NCI-H1105 (cell line): Measurements from ENCODE around the gene CBX6.

Source experiments
- DNase-seq: peaks from one replicate; lab custom pipeline; 2025; lab: John Stamatoyannopoulos, UW

CBX6 gene

GRCh38 chr22:38819387-38819940 lies 52.6 kb downstream of the CBX6 start:
- DNase-seq = no peak

GRCh38 chr22:38817196-38817595 lies 54.8 kb downstream of the CBX6 start:
- no peak for DNase-seq

- DNase-seq = no peak
Observed at GRCh38 chr22:38815842-38816241, 56.2 kb downstream of the CBX6 start.
